Inflammatory macrophage treated with lipopolysaccharide for 1 hour (primary cell): ENCODE results near the gene KDM2B.
A peak's percentile ranks its signal among the peaks of the same experiment; 100 is the strongest.
"Not testable (repeated sequence)": the region's sequence is repeated elsewhere in the genome, so short reads cannot be mapped to it uniquely, and the experiment has no call there.

Experiments used
- DNase-seq, 2 donors: peaks; one replicate each; pipeline ENCODE4 v3.0.0-alpha.2; 2020 to 2022

The KDM2B gene

GRCh38 chr12:121424624-121424975 is 156.2 kb downstream of the KDM2B start:
- DNase-seq, result no peak

- DNase-seq, result no peak
Observed at GRCh38 chr12:121423682-121424623, 156.9 kb downstream of the KDM2B start.

GRCh38 chr12:121423253-121423652 is 157.6 kb downstream of the KDM2B start:
- no peak for DNase-seq

- no peak for DNase-seq
Observed at GRCh38 chr12:121420109-121420508, 160.7 kb downstream of the KDM2B start.

GRCh38 chr12:121417847-121418246 is 163.0 kb downstream of the KDM2B start:
- no peak for DNase-seq

GRCh38 chr12:121413917-121414316 is 166.9 kb downstream of the KDM2B start:
- no peak for DNase-seq

GRCh38 chr12:121405211-121405610 is 175.6 kb downstream of the KDM2B start:
- no peak for DNase-seq

GRCh38 chr12:121404734-121405133 is 176.1 kb downstream of the KDM2B start:
- no peak for DNase-seq

- no peak for DNase-seq
Observed at GRCh38 chr12:121403721-121404120, 177.1 kb downstream of the KDM2B start.

GRCh38 chr12:121400332-121401139 is 180.3 kb downstream of the KDM2B start:
- DNase-seq, result peak; percentile 25 to 32

- DNase-seq, result peak; percentile 98
Observed at GRCh38 chr12:121399391-121400331, 181.2 kb downstream of the KDM2B start, which contains the start of gene RNF34. Gene RNF34 (plus strand): TSS chr12:121400118. CDS start chr12:121400213, 95 bp downstream.

- no peak for DNase-seq
Observed at GRCh38 chr12:121398355-121398754, 182.5 kb downstream of the KDM2B start.

- DNase-seq, result no peak
Observed at GRCh38 chr12:121397521-121397920, 183.3 kb downstream of the KDM2B start.

GRCh38 chr12:121392325-121392716 is 188.5 kb downstream of the KDM2B start:
- DNase-seq, result no peak

- peak; percentile 83 to 89 for DNase-seq
Observed at GRCh38 chr12:121391619-121392324, 189.1 kb downstream of the KDM2B start.

- DNase-seq, result no peak
Observed at GRCh38 chr12:121390856-121391255, 190.0 kb downstream of the KDM2B start.

- peak; percentile 21 to 30 for DNase-seq
Observed at GRCh38 chr12:121388421-121388981, 192.3 kb downstream of the KDM2B start.

- DNase-seq, result not testable (repeated sequence)
Observed at GRCh38 chr12:121384891-121385290, 195.9 kb downstream of the KDM2B start.

- no peak for DNase-seq
Observed at GRCh38 chr12:121383601-121384021, 197.2 kb downstream of the KDM2B start.

GRCh38 chr12:121379945-121380344 is 200.9 kb downstream of the KDM2B start:
- no peak for DNase-seq
